ENCODE results near the gene TPBGL. TPM values are rescaled to one million over a fixed set of nuclear protein-coding genes. Genes with fewer than 3 reads are reported as not detected.

TPBGL gene
- total RNA-seq, 1 donor from 2014 or later, result not detected

DNA sequence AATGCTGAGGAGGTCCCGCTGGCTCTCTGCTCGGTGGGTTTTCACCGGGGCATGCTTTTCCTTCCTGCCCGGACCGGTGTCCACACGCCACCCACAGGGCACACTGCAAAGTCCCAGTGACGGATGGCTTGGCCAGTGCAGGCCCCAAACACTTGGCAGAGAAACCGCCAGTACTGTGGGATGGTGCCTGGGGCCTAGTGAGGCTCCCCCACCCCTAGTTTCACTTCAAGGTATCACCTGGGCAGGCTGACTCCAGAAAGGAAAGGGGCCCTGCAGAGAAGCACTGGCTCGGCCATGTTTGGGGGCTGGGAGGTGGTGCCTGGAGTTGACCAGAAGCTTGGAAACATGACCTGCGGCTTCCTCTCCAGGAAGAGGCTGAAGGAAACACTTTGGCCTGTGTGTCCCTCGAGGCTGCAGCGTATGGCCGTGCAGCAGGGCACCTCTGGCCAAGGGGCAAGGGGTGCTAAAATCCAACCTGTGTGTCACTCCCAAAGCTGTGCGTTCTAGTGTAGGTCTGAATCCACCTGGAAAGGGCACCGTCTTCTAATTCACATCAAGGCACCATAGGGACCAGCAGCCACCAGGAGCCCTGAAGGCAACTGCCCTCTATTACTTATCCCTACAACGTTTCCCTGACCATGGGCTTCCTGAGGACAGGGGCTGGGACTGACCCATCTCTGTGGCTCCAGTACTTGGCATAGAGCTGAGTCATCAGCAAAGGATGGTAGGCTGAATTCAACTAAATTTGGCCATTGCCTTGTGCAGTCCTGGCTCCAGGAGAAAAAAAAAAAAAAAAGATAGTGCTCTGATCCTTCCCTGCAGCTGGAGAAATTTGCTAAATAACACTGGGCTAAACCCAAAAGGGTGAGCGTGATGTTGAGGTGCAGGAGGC is 22.6 kb downstream of the TPBGL start:
- Histone ChIP-seq H3K36me3 (peaks cover 6 to 7% of the 10 kb centered on the region in 2 donors), H3K9me3 (no peaks in the 10 kb centered on the region), H3K27me3 (no peaks in the 10 kb centered on the region), H3K27ac (no peak overlapping the region), H3K4me3 (no peak overlapping the region), H3K4me1 (no peaks in the 10 kb centered on the region)
- TF ChIP-seq, protein P1, sequence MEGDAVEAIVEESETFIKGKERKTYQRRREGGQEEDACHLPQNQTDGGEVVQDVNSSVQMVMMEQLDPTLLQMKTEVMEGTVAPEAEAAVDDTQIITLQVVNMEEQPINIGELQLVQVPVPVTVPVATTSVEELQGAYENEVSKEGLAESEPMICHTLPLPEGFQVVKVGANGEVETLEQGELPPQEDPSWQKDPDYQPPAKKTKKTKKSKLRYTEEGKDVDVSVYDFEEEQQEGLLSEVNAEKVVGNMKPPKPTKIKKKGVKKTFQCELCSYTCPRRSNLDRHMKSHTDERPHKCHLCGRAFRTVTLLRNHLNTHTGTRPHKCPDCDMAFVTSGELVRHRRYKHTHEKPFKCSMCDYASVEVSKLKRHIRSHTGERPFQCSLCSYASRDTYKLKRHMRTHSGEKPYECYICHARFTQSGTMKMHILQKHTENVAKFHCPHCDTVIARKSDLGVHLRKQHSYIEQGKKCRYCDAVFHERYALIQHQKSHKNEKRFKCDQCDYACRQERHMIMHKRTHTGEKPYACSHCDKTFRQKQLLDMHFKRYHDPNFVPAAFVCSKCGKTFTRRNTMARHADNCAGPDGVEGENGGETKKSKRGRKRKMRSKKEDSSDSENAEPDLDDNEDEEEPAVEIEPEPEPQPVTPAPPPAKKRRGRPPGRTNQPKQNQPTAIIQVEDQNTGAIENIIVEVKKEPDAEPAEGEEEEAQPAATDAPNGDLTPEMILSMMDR (IDR thresholded peaks at IDR 0.05), result no peak
- intact Hi-C loops (cut with DNase I), result no loop called here
- DNase-seq (ENCODE audit: low spot score in 2 of 2), result peak in 1 of 2 donors; percentile 3

DNA sequence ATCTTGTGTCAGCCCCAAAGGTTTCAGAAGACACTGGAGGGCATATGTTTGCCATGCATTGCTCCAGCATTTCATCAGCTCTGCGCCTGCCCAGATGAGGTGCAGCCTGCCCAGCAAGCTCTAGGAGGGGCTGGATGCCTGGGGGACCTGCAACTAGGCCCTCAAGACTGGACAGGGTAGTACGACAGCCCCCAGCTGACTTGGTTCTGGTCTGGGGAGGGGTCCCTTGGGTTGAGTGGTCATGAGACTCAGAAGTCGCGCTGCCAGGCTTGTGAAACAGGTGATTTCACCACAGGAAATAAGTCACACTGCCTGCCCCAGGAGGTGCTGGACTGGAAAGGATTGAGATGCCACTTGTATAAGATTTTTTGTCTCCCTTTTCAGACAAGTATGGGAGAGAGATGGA is 23.4 kb downstream of the TPBGL start:
- Histone ChIP-seq H3K4me3 (no peak overlapping the region), H3K36me3 (peaks cover 6 to 7% of the 10 kb centered on the region in 2 donors), H3K4me1 (no peaks in the 10 kb centered on the region), H3K9me3 (no peaks in the 10 kb centered on the region), H3K27me3 (no peaks in the 10 kb centered on the region), H3K27ac (no peak overlapping the region)
- DNase-seq (ENCODE audit: low spot score in 2 of 2), result peak in 1 of 2 donors; percentile 8
- intact Hi-C loops (cut with DNase I), result no loop called here
- TF ChIP-seq, protein P1 (IDR thresholded peaks at IDR 0.05), result no peak

DNA sequence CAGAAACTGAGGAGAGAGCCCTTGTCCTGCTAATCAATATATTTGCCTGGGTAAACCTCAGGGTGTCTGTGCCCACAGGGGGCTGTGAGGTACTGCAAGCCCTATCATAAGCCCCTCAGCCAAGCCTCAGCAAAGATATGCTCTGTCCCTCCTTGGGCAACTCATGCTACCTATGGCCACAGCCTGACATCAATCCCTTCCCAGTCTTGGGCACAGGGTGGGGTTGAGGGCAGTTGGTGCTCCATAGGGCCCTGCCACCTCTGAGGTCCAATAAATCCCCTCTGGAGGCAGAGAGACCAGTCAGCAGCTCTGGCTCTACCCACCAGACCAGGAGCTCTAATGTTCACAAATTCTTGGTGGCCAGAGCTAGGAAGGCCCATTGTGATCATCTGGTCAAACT is 23.8 kb downstream of the TPBGL start:
- Histone ChIP-seq H3K27ac (no peak overlapping the region), H3K4me3 (no peak overlapping the region), H3K4me1 (no peaks in the 10 kb centered on the region), H3K9me3 (no peaks in the 10 kb centered on the region), H3K27me3 (no peaks in the 10 kb centered on the region), H3K36me3 (peaks cover 6 to 7% of the 10 kb centered on the region in 2 donors)
- intact Hi-C loops (cut with DNase I), result no loop called here
- TF ChIP-seq, protein P1 (IDR thresholded peaks at IDR 0.05), result no peak
- peak in 1 of 2 donors; percentile 2 for DNase-seq (ENCODE audit: low spot score in 2 of 2)

DNA sequence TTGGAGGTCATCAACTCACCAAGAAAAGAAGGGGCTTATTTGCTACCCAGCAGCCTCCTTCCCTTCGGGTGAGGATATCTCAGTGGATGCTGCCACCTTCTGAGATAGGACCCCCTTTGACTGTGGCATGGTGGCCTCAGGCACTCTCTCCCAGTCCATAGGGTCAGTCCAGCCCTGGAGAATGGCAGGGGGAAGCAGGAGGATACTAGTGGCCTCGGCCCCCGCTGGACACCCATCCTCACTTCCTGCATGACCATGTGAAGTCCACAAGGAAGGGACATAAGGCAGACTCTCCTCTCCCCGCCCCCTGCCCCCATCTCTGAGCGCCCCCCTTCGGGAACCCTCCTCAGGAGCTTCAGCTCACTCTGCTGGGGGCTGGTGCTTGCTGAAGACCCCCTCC is 24.4 kb downstream of the TPBGL start:
- DNase-seq (ENCODE audit: low spot score in 2 of 2), result peak in 1 of 2 donors; percentile 6
- no peak overlapping the region for H3K4me3 ChIP-seq
- peaks cover 6 to 7% of the 10 kb centered on the region in 2 donors for H3K36me3 ChIP-seq
- H3K4me1 ChIP-seq, result no peaks in the 10 kb centered on the region
- intact Hi-C loops (cut with DNase I), result no loop called here
- H3K9me3 ChIP-seq, result no peaks in the 10 kb centered on the region
- TF ChIP-seq, protein P1 (IDR thresholded peaks at IDR 0.05), result no peak
- no peak overlapping the region for H3K27ac ChIP-seq
- no peaks in the 10 kb centered on the region for H3K27me3 ChIP-seq

DNA sequence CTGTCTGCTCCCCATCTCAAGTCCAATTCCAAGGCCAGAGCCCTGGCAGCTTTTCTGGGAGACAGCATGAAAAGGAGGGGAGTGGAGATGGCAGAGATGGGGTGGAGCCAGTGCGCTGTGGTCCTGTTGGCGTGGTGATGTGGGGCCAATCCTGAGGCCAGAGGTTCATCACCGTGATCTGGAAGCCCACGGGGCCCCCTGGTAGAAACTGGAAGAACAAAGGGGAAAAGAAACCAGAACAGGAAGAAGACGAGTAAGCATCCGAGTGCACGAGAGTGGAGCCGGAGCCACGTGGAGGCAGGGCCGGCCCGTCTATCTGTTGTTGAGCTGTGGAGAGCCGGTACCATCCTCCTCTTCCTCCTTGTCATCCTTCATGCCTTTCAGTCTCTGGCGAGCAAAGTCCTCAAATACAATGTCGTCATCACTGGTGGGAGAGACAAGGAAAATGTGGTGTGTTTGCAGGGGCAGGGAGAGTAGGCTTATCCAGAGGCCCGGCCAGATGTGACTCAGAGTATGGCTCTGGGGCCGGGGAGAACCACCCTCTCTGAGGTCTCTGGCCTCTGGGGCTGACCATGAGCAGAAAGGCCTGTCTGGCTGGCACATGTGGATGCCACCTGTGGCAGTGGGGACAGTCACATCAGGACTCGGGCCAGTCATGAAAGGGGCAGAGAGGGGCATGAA is 25.4 kb downstream of the TPBGL start:
- Histone ChIP-seq H3K27me3 (no peaks in the 10 kb centered on the region), H3K4me3 (no peak overlapping the region), H3K27ac (no peak overlapping the region), H3K4me1 (no peaks in the 10 kb centered on the region), H3K36me3 (peaks cover 6 to 7% of the 10 kb centered on the region in 2 donors), H3K9me3 (no peaks in the 10 kb centered on the region)
- intact Hi-C loops (cut with DNase I), result no loop called here
- TF ChIP-seq, protein P1 (IDR thresholded peaks at IDR 0.05), result no peak
- DNase-seq (ENCODE audit: low spot score in 2 of 2), result peak in 1 of 2 donors; percentile 8
